ENCODE results near the gene TAF4B. TPM values are rescaled to one million over a fixed set of nuclear protein-coding genes. Genes with fewer than 3 reads are reported as not detected.
"Not testable (repeated sequence)": the region's sequence is repeated elsewhere in the genome, so short reads cannot be mapped to it uniquely, and the experiment has no call there.

Gene TAF4B
- total and polyA plus RNA-seq, 4 donors = 0.63 to 4.2 (median 2.3) TPM

- Histone ChIP-seq H3K27me3 (ENCODE audit: control insufficient read depth in 1 of 2, insufficient read depth in 2 of 2, low read length in 1 of 2) (no peaks in the 10 kb centered on the region), H3K36me3 (ENCODE audit: control insufficient read depth in 1 of 2, insufficient read depth in 2 of 2, low read length in 1 of 2) (peaks cover 0 to 2% of the 10 kb centered on the region in 2 donors), H3K4me1 (ENCODE audit: control insufficient read depth in 1 of 2, insufficient read depth in 2 of 2, low read length in 2 of 2) (no peaks in the 10 kb centered on the region), H3K9me3 (ENCODE audit: control insufficient read depth, low read length) (no peaks in the 10 kb centered on the region), H3K27ac (ENCODE audit: low read depth in 1 of 2, low read length in 2 of 2) (no peak overlapping the region), H3K4me3 (ENCODE audit: low read length in 2 of 2) (no peak overlapping the region)
- DNase-seq = no peak
- intact Hi-C loops (cut with DNase I) = no loop called here
- no peak for ATAC-seq (ENCODE audit: low FRiP score)
- 88 to 96% methylated on average over 1 of the region's 1 CpG for WGBS, 2 donors
Observed at GRCh38 chr18:26279428-26279827, 53.2 kb downstream of the TAF4B start.

- intact Hi-C loops (cut with DNase I) = no loop called here
- ATAC-seq (ENCODE audit: low FRiP score) (no peak), DNase-seq (no peak)
- H3K4me1 ChIP-seq (ENCODE audit: control insufficient read depth in 1 of 2, insufficient read depth in 2 of 2, low read length in 2 of 2) = no peaks in the 10 kb centered on the region
- H3K27me3 ChIP-seq (ENCODE audit: control insufficient read depth in 1 of 2, insufficient read depth in 2 of 2, low read length in 1 of 2) = no peaks in the 10 kb centered on the region
- WGBS, 2 donors = 71 to 77% methylated on average over 1 of the region's 1 CpG
- no peak overlapping the region for H3K27ac ChIP-seq (ENCODE audit: low read depth in 1 of 2, low read length in 2 of 2)
- H3K4me3 ChIP-seq (ENCODE audit: low read length in 2 of 2) = no peak overlapping the region
- peaks cover 0 to 2% of the 10 kb centered on the region in 2 donors for H3K36me3 ChIP-seq (ENCODE audit: control insufficient read depth in 1 of 2, insufficient read depth in 2 of 2, low read length in 1 of 2)
- H3K9me3 ChIP-seq (ENCODE audit: control insufficient read depth, low read length) = no peaks in the 10 kb centered on the region
Observed at GRCh38 chr18:26286008-26286407, 59.8 kb downstream of the TAF4B start.

DNA sequence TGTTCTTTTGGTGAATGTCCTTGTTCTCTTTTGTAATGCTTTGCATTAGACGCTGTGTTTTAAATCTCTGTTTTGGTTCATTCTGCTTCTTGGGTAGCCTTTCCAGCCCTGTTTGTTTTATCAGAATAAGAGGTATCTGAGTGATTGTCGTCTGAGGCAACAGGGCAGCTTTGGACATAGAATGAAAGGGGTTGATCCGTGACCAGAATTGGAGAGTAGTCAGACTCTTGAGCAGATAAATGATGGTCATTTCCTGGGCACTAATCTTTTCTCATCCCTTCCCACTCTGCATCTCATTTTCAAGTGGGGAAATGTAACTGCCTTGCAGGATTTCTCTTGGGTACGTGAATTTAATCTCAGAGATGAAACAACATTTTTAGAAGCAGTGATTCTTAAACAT lies 61.4 kb downstream of the TAF4B start:
- Histone ChIP-seq H3K9me3 (ENCODE audit: control insufficient read depth, low read length) (no peaks in the 10 kb centered on the region), H3K27me3 (ENCODE audit: control insufficient read depth in 1 of 2, insufficient read depth in 2 of 2, low read length in 1 of 2) (no peaks in the 10 kb centered on the region), H3K4me3 (ENCODE audit: low read length in 2 of 2) (no peak overlapping the region), H3K27ac (ENCODE audit: low read depth in 1 of 2, low read length in 2 of 2) (no peak overlapping the region), H3K4me1 (ENCODE audit: control insufficient read depth in 1 of 2, insufficient read depth in 2 of 2, low read length in 2 of 2) (no peaks in the 10 kb centered on the region), H3K36me3 (ENCODE audit: control insufficient read depth in 1 of 2, insufficient read depth in 2 of 2, low read length in 1 of 2) (no peaks in the 10 kb centered on the region)
- DNase-seq (no peak), ATAC-seq (ENCODE audit: low FRiP score) (no peak)
- WGBS, 2 donors = 53 to 67% methylated on average over 4 of the region's 4 CpGs
- intact Hi-C loops (cut with DNase I) = no loop called here

DNA sequence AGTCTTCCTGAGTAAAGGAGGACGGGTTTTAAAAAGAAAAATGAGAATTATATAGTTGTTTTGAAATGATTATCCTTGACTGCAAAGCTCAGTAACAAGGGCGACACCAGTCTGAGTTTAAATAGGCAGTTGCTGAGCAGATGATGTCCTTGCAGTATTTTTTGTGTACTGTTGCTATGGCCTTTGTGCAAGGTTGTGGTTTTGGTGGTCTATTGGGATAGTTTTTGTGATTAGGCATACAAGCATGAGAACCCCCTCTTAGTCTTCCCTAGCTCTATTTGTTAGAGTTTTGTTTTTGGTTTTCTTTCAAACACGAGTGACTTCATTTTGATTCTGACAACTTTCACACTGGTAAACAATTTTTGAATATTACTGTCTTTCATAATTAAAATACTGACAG lies 64.1 kb downstream of the TAF4B start:
- no peaks in the 10 kb centered on the region for H3K4me1 ChIP-seq (ENCODE audit: control insufficient read depth in 1 of 2, insufficient read depth in 2 of 2, low read length in 2 of 2)
- no peaks in the 10 kb centered on the region for H3K27me3 ChIP-seq (ENCODE audit: control insufficient read depth in 1 of 2, insufficient read depth in 2 of 2, low read length in 1 of 2)
- H3K27ac ChIP-seq (ENCODE audit: low read depth in 1 of 2, low read length in 2 of 2) = no peak overlapping the region
- DNase-seq (no peak), ATAC-seq (ENCODE audit: low FRiP score) (no peak)
- H3K36me3 ChIP-seq (ENCODE audit: control insufficient read depth in 1 of 2, insufficient read depth in 2 of 2, low read length in 1 of 2) = no peaks in the 10 kb centered on the region
- intact Hi-C loops (cut with DNase I) = no loop called here
- 74 to 78% methylated on average over 3 of the region's 3 CpGs for WGBS, 2 donors
- H3K9me3 ChIP-seq (ENCODE audit: control insufficient read depth, low read length) = no peaks in the 10 kb centered on the region
- H3K4me3 ChIP-seq (ENCODE audit: low read length in 2 of 2) = no peak overlapping the region

DNA sequence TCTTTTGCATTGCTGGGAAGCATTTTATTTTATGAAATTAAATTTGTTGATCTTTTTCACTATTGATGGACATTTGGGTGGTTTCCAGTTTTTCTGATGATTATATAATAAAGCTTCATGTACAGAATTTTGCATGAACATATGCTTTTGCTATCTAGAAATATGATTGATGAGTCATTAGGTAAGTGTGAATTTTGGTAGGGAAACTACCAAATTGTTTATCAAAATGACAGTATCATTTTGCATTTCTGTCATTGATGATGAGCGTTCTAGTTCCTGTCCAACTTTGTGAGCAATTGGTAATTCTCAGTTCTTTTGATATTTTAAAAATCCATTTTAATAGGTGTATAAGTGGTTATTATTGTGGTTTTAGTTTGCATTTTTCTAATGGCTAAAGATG lies 67.7 kb downstream of the TAF4B start:
- Histone ChIP-seq H3K4me3 (ENCODE audit: low read length in 2 of 2) (no peak overlapping the region), H3K27me3 (ENCODE audit: control insufficient read depth in 1 of 2, insufficient read depth in 2 of 2, low read length in 1 of 2) (no peaks in the 10 kb centered on the region), H3K36me3 (ENCODE audit: control insufficient read depth in 1 of 2, insufficient read depth in 2 of 2, low read length in 1 of 2) (no peaks in the 10 kb centered on the region), H3K27ac (ENCODE audit: low read depth in 1 of 2, low read length in 2 of 2) (no peak overlapping the region), H3K9me3 (ENCODE audit: control insufficient read depth, low read length) (no peaks in the 10 kb centered on the region), H3K4me1 (ENCODE audit: control insufficient read depth in 1 of 2, insufficient read depth in 2 of 2, low read length in 2 of 2) (no peaks in the 10 kb centered on the region)
- 81 to 92% methylated on average over 1 of the region's 1 CpG for WGBS, 2 donors
- no peak for DNase-seq
- ATAC-seq (ENCODE audit: low FRiP score) = no peak
- intact Hi-C loops (cut with DNase I) = no loop called here

GRCh38 chr18:26298107-26298506 lies 71.9 kb downstream of the TAF4B start:
- intact Hi-C loops (cut with DNase I) = no loop called here
- H3K36me3 ChIP-seq (ENCODE audit: control insufficient read depth in 1 of 2, insufficient read depth in 2 of 2, low read length in 1 of 2) = no peaks in the 10 kb centered on the region
- H3K9me3 ChIP-seq (ENCODE audit: control insufficient read depth, low read length) = no peaks in the 10 kb centered on the region
- 84 to 85% methylated on average over 8 of the region's 8 CpGs for WGBS, 2 donors
- no peak overlapping the region for H3K4me3 ChIP-seq (ENCODE audit: low read length in 2 of 2)
- no peaks in the 10 kb centered on the region for H3K4me1 ChIP-seq (ENCODE audit: control insufficient read depth in 1 of 2, insufficient read depth in 2 of 2, low read length in 2 of 2)
- DNase-seq (no peak), ATAC-seq (ENCODE audit: low FRiP score) (no peak)
- H3K27ac ChIP-seq (ENCODE audit: low read depth in 1 of 2, low read length in 2 of 2) = no peak overlapping the region
- H3K27me3 ChIP-seq (ENCODE audit: control insufficient read depth in 1 of 2, insufficient read depth in 2 of 2, low read length in 1 of 2) = no peaks in the 10 kb centered on the region

DNA sequence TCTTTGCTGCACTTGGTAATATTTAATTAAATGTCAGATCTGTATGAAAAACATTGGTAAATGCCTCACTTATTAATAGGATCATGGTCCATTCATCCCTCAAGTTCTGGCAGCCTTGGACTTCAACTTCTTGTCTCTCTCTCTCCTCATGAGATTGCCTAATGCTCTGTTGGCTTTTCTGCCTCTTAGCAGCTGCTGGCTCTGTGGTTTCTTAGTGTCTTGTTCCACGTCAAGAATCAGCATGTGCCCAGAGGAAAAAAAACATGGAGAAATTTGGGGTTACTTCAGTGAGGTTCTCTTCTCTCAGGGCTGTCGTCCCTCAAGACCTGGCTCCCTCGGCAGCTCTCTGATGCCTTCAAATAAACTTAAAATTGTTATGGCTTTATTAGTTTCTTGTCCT lies 75.4 kb downstream of the TAF4B start:
- no peak overlapping the region for H3K27ac ChIP-seq (ENCODE audit: low read depth in 1 of 2, low read length in 2 of 2)
- no peaks in the 10 kb centered on the region for H3K36me3 ChIP-seq (ENCODE audit: control insufficient read depth in 1 of 2, insufficient read depth in 2 of 2, low read length in 1 of 2)
- no peaks in the 10 kb centered on the region for H3K27me3 ChIP-seq (ENCODE audit: control insufficient read depth in 1 of 2, insufficient read depth in 2 of 2, low read length in 1 of 2)
- DNase-seq = no peak
- no peak for ATAC-seq (ENCODE audit: low FRiP score)
- H3K4me3 ChIP-seq (ENCODE audit: low read length in 2 of 2) = no peak overlapping the region
- intact Hi-C loops (cut with DNase I) = loop anchor here in 1 of 2 donors (10.0 kb wide), 2 partner anchors 243 to 353 kb away; partner anchors contain the start of gene KCTD1
- no peaks in the 10 kb centered on the region for H3K4me1 ChIP-seq (ENCODE audit: control insufficient read depth in 1 of 2, insufficient read depth in 2 of 2, low read length in 2 of 2)
- WGBS, 2 donors = 55 to 57% methylated on average over 3 of the region's 3 CpGs
- H3K9me3 ChIP-seq (ENCODE audit: control insufficient read depth, low read length) = no peaks in the 10 kb centered on the region

DNA sequence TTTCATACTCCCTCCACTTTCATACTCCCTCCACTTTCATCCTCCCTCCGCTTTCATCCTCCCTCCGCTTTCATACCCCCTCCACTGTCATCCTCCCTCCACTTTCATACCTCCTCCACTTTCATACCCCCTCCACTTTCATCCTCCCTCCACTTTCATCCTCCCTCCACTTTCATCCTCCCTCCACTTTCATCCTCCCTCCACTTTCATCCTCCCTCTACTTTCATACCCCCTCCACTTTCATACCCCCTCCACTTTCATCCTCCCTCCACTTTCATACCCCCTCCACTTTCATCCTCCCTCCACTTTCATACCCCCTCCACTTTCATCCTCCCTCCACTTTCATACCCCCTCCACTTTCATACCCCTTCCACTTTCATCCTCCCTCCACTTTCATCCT lies 77.0 kb downstream of the TAF4B start:
- H3K27me3 ChIP-seq (ENCODE audit: control insufficient read depth in 1 of 2, insufficient read depth in 2 of 2, low read length in 1 of 2); H3K4me1 ChIP-seq (ENCODE audit: control insufficient read depth in 1 of 2, insufficient read depth in 2 of 2, low read length in 2 of 2); ATAC-seq (ENCODE audit: low FRiP score); H3K4me3 ChIP-seq (ENCODE audit: low read length in 2 of 2); H3K27ac ChIP-seq (ENCODE audit: low read depth in 1 of 2, low read length in 2 of 2); DNase-seq; H3K36me3 ChIP-seq (ENCODE audit: control insufficient read depth in 1 of 2, insufficient read depth in 2 of 2, low read length in 1 of 2); H3K9me3 ChIP-seq (ENCODE audit: control insufficient read depth, low read length): not testable (repeated sequence)
- intact Hi-C loops (cut with DNase I) = loop anchor here in 1 of 2 donors (10.0 kb wide), 2 partner anchors 242 to 352 kb away; partner anchors contain the start of gene KCTD1
- WGBS, 2 donors = 84 to 98% methylated on average over 2 of the region's 2 CpGs

DNA sequence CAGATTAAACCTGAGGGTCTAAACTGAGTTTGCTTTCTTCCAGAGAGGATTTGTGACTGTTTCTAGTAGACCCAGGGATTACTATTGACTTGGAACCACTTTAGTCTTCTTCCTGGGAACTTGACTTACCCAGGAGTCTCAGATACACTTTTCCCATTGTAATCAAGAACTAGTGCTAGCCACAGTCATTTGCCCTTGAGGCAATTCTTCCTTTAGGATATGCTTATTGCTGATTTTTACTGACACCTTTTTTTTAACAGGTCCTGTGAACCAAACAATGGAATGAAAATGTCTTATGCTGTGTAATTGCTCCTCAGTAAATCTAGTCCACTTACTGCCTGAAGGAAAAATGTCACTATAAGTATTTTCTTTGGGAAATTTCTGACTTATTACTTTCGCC lies 78.3 kb downstream of the TAF4B start:
- no peak overlapping the region for H3K27ac ChIP-seq (ENCODE audit: low read depth in 1 of 2, low read length in 2 of 2)
- H3K4me3 ChIP-seq (ENCODE audit: low read length in 2 of 2) = no peak overlapping the region
- intact Hi-C loops (cut with DNase I) = loop anchor here in 1 of 2 donors (10.0 kb wide), 2 partner anchors 240 to 350 kb away; partner anchors contain the start of gene KCTD1
- H3K9me3 ChIP-seq (ENCODE audit: control insufficient read depth, low read length) = no peaks in the 10 kb centered on the region
- ATAC-seq (ENCODE audit: low FRiP score) (no peak), DNase-seq (no peak)
- no peaks in the 10 kb centered on the region for H3K4me1 ChIP-seq (ENCODE audit: control insufficient read depth in 1 of 2, insufficient read depth in 2 of 2, low read length in 2 of 2)
- no peaks in the 10 kb centered on the region for H3K36me3 ChIP-seq (ENCODE audit: control insufficient read depth in 1 of 2, insufficient read depth in 2 of 2, low read length in 1 of 2)
- 63% methylated on average over 1 of the region's 1 CpG for WGBS, 2 donors
- no peaks in the 10 kb centered on the region for H3K27me3 ChIP-seq (ENCODE audit: control insufficient read depth in 1 of 2, insufficient read depth in 2 of 2, low read length in 1 of 2)

Data from aorta (tissue), 5 donors.